Tibial nerve (tissue), 4 donors: Measurements from ENCODE around the gene MLXIP.
"Not testable (repeated sequence)": the region's sequence is repeated elsewhere in the genome, so short reads cannot be mapped to it uniquely, and the experiment has no call there.

Experiments used
- EP300 ChIP-seq, 2 donors: sonication (generic); formaldehyde crosslinking; IDR thresholded peaks; one replicate each; pipeline ENCODE4 v1.6.1; 2017; ENCODE audit warnings: antibody characterized with exemption in 2 of 2, mild to moderate bottlenecking in 1 of 2
- POLR2A ChIP-seq, 2 donors: fragments of 450-650 bp; IDR thresholded peaks; one replicate each; pipeline ENCODE4 v1.6.1; 2017; ENCODE audit warnings: antibody characterized with exemption in 2 of 2, mild to moderate bottlenecking in 2 of 2, moderate library complexity in 2 of 2
- TF ChIP-seq, protein P1 (sequence below), 5 experiments: fragments of 200-600 bp in 3 of 5; fragments of 450-650 bp in 2 of 5; sonication (generic) in 3 of 5; IDR thresholded peaks; one replicate each; pipeline ENCODE4 v1.5.1; 2016 to 2019; ENCODE audit warnings: antibody characterized with exemption in 5 of 5, mild to moderate bottlenecking in 3 of 5, moderate library complexity in 2 of 5

DNA sequence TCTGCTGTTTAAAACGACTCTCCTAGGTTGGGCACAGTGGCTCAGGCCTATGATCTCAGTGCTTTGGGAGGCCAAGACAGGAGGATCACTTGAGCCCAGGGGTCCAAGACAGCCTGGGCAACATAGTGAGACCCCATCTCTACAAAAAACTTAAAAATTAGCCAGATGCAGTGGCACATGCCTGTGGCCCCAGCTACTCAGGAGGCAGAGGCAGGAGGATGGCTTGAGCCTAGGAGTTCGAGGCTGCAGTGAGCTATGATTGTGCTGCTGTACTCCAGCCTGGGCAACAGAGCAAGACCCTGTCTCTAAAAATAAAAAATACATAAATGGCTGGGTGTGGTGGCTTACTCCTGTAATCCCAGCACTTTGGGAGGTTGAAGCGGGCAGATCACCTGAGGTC lies 37.1 kb upstream of the MLXIP start:
- not testable (repeated sequence) for TF ChIP-seq POLR2A, EP300 (IDR thresholded peaks at IDR 0.05)
- TF ChIP-seq, protein P1, sequence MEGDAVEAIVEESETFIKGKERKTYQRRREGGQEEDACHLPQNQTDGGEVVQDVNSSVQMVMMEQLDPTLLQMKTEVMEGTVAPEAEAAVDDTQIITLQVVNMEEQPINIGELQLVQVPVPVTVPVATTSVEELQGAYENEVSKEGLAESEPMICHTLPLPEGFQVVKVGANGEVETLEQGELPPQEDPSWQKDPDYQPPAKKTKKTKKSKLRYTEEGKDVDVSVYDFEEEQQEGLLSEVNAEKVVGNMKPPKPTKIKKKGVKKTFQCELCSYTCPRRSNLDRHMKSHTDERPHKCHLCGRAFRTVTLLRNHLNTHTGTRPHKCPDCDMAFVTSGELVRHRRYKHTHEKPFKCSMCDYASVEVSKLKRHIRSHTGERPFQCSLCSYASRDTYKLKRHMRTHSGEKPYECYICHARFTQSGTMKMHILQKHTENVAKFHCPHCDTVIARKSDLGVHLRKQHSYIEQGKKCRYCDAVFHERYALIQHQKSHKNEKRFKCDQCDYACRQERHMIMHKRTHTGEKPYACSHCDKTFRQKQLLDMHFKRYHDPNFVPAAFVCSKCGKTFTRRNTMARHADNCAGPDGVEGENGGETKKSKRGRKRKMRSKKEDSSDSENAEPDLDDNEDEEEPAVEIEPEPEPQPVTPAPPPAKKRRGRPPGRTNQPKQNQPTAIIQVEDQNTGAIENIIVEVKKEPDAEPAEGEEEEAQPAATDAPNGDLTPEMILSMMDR (IDR thresholded peaks at IDR 0.05) = not testable (repeated sequence)
